Measurements from ENCODE around the gene PIK3R1.
"Not testable (repeated sequence)": the region's sequence is repeated elsewhere in the genome, so short reads cannot be mapped to it uniquely, and the experiment has no call there.

PIK3R1 gene

DNA sequence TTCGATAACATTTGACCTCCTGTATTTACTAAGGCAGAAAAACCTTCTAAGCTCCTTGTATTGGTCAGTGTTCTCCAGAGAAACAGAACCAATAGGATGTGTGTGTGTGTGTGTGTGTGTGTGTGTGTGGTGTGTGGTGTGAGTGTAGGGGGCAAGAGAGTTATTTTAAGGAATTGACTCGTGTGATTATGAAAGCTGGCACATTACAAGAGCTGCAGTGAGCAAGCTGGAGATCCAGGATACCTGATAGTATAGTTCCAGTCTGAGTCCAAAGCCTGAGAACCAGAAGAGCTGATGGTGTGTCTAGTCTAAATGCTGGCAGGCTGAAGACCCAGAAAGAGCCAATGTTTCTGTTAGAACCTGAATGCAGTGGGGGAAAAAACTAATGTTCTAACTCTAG lies 21.2 kb upstream of the PIK3R1 start:
- DNase-seq = no peak

DNA sequence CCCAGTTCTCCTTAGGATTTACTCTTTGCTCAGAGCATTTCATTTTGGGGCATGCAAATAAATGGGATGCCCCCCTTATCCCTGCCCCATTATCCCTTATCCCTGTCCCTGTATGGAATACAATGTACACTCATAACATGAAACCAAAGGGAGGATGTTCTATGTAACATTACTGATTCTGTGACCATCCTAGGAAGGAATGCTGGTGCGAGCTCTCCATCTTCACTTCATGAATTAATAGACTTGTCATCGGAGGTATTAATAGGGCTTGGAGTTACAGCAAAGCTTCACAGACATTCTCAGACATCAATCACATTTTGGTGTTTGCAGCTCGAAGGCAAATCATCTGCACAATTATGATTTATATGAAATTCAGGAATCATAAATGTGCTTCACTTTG lies 20.4 kb upstream of the PIK3R1 start:
- DNase-seq = no peak

DNA sequence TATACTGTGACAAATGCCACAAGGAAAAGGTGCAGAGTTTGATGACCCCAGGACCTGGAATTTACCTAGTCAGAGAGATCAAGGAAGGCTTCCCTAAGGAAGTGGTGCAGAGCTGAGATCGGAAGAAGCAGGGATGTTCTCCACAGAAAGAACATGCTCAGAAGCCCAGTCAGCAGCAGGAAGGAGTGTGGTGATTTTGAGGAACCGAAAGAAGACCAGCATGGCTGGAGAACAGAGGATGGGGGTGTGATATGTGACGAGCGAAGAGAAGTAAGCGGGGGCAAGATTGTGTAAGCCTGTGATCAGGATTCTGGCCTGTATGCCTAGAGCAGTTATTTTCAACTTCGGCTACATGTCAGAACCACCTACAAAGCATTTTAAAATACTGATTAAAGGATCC lies 18.7 kb upstream of the PIK3R1 start:
- DNase-seq = no peak

GRCh38 chr5:68200288-68200687 lies 15.3 kb upstream of the PIK3R1 start:
- DNase-seq = no peak

DNA sequence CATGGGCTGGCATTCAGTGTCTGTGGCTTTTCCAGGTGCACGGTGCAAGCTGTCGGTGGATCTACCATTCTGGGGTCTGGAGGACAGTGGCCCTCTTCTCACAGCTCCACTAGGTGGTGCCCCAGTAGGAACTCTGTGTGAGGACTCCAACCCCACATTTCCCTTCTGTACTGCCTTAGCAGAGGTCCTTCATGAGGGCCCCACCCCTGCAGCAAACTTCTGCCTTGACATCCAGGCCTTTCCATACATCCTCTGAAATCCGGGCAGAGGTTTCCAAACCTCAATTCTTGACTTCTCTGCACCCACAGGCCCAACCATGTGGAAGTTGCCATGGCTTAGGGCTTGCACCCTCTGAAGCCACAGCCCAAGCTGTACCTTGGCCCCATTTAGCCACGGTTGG lies 4.9 kb upstream of the PIK3R1 start:
- DNase-seq = not testable (repeated sequence)

DNA sequence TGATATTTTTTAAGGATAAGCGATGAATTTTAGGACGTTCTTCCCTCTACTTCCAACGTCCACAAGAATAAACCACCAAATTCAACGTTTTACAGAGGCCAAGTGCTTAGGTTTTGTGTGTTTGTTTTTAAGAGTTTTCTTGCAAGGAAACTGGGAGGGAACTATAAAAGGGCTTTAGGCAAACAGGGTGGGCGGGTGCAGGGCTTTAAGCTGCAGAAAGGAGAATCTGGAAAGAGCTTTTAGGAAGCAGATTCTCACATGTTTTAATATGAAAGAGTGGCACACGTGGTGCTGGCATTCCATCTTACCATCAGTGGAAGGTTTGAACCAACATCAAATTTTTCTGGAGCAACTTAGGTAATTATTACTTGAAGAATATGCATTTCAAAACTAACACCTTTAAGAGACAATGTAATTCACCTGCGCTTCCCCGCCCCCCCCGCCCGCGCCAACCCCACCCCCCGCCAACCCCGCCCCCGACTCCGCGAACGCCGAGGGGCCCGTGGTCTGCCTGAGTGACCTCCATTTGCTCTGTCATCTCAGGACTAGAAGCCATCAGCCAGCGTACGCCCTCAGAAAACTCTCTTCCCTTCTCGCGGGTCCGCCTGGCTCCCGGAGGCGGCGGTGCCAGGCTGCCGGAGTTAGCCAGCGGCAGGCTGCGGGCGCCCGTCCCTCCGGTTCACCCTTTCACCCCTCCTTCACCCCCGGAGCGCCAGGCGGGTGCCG lies 911 bp upstream of the PIK3R1 start:
- no peak for DNase-seq

GRCh38 chr5:68215898-68216244 lies 315 bp downstream of the PIK3R1 start:
- no peak for DNase-seq

DNA sequence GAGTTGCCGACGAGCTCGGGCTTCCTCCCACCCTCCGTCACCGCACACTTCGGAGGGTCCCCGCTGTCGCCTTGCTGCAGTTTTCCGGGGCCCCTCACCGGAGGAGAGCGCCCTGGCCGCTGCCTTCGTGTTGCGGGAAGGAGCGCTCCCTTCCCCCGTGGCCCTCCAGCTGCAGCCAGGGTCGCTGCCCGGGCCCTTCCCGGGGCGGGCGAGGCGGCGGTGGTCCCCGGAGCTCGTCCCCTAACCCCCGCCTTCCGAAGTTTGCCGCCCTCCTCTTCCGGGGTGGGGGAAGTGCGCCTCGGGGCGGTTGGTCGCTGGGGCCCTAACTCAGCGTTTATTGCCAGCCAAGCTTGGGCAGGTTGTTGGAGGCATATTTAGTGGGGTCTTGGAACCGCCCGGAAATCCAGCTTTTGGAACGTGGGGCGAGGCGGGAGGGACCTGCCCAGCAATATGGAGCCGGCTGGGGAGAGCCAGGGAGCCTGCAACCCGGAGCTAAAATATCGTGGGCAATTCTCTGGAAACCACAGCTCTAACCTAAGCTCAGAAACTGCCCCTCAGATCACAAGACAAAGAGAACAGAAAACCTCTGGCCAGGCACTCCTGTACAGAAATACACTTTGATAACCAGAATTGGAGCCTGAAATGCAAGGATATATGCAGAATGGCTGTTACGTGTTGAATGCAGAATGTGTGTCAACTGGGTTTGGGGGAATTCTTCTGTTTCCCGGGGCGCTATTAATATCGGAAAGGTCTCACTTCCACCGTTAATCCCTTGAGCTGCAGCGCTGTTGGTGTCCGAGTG lies 890 bp downstream of the PIK3R1 start:
- DNase-seq = no peak

- DNase-seq = no peak
Measured at GRCh38 chr5:68217047-68217355, 1.4 kb downstream of the PIK3R1 start.

DNA sequence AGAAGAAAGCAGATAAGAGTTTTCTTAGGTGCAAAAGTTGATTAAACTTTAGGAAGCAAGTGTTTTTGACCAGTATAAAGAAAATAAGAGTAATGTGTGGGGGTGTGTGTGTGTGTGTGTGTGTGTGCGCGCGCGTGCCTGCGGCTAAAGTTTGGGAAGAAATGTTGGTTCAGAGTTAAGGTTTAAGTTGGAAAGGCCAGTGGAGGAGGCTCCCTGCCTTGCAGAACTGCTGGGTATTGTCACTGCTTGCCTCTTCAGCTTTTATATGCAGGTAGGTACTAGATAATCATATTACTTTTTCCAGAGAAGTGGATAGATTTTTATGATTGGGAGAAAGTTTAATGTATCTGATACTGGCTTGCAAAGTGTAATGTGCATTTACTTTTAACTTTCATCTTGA lies 2.0 kb downstream of the PIK3R1 start:
- no peak for DNase-seq

DNA sequence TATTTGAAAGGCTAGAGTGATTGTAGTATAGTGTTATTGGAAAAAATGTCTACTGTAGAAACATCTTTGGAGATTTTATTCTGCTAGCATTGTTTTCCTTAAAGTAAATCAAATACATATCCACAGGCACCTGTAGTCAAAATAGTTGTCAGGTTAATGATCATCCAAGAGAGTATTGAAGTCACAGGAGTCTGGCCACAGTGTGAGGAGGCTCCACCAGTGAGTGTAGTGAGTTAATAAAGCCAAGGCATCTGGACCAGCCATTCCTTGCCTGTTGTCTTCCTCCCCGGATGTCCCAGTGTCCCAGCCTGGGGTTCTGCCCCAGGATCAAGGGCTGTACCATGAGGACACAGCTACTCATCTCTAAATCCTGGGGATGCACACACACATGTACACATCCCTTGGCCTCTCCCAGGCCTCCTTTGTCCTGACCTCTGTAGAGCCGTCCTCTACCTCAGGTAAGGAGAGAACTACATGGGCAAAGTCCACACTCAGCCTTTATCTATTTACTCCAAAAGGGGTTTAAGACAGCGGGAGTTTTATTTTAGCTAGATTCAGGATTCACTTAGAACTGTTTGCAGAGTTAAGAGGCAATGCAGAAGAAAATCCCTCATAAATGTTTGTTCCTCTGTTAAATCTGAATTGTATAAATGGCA lies 3.7 kb downstream of the PIK3R1 start:
- DNase-seq = no peak

GRCh38 chr5:68220260-68220659 lies 4.7 kb downstream of the PIK3R1 start:
- DNase-seq = no peak

- DNase-seq = no peak
Measured at GRCh38 chr5:68220914-68221313, 5.4 kb downstream of the PIK3R1 start.

GRCh38 chr5:68221488-68221887 lies 5.9 kb downstream of the PIK3R1 start:
- DNase-seq = no peak

DNA sequence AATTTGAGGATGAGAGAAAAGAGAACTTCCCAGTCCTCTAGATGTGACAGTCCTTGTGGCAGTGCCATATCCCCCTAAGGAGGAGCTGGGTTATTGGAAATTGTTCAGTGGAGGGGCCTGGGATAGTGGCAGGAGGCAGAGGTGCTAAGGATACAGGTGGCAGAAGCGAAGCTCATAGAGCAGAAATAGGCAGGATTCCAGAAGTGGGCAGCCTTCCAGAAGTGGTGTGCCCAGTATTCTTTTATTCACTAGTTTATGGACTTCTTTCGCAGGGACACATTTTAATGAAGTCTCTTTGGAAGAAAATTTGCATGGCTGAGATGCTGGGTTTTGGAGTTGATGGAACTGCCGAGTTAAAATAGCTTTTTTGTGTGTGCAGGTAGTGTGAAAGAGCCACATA lies 6.8 kb downstream of the PIK3R1 start:
- DNase-seq = no peak

GRCh38 chr5:68222824-68223354 lies 7.3 kb downstream of the PIK3R1 start:
- no peak for DNase-seq

DNA sequence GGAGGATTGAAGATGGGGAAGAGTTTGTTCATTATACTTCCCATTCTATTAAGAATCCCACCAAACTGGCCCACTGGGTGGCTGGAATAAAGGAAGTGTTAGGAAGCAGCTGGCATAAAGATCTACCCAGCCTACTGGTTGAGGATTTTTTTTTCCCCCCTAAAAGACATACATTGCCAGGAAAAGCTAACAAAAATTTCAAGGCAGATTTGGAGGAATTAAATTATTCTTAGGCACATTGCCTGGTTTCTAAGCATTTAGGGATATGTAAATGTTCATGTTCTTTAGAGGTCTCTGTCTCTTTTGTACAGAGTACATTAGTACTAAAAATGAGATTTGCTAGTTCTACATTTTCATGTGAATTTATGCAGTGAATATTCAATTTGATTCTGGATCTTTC lies 8.3 kb downstream of the PIK3R1 start:
- DNase-seq = no peak

GRCh38 chr5:68224509-68225187 lies 9.1 kb downstream of the PIK3R1 start:
- no peak for DNase-seq

GRCh38 chr5:68225188-68225910 lies 9.8 kb downstream of the PIK3R1 start:
- DNase-seq = no peak

DNA sequence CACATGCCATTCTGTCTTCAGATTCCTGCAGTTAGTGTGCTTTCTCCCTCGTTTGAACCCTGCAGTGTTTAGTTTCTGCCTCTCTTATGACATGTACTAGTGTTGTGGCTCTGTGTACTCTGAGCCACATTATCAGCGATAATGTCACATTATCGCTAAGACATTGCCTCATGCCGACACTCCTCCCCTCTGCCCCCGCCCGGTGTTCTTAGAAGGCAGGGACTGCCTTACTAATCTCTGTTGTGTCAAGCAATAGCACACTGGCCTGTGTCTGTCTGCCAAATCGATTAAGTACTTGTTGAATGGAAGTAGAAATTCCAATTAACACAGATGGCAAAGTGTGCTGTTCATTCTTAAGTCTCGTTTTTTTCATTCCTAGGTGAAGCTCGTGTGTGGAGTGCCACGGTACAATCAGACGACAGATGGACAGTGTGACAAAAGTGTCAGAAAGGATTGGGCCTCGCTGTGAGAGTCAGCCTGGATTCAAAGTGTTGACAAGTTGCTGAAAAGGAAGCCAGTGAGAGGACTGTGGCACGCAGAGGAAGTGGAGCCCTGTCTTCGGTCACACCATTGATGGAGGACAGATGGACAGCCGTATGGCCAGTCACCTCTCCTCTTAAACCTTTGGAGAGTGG lies 10.5 kb downstream of the PIK3R1 start:
- no peak for DNase-seq

- DNase-seq = no peak
Measured at GRCh38 chr5:68226546-68227073, 11.1 kb downstream of the PIK3R1 start.

Measured in cortex of kidney (tissue), 1 donor.